PC-9 (cell line): ENCODE data around the gene MYH6. TPM values are rescaled to one million over a fixed set of nuclear protein-coding genes. Genes with fewer than 3 reads are reported as not detected.

Source experiments
- BruUV-seq: library from RNA; stranded (reverse); fragments of 400-500 nt; replicated peaks from 2 replicates; lab custom pipeline; 2021; lab: Mats Ljungman, UMichigan
- CTCF ChIA-PET: fragments of 300-600 bp; sonication (Branson Sonifier 250); formaldehyde crosslinking; loops from one replicate; lab custom pipeline; 2022; ENCODE audit warnings: antibody characterized with exemption; lab: Charles Lee
- POLR2A ChIA-PET: fragments of 300-600 bp; sonication (Branson Sonifier 250); formaldehyde crosslinking; loops from one replicate; lab custom pipeline; 2022; ENCODE audit warnings: antibody characterized with exemption; ENCODE audit not compliant: unreplicated experiment; lab: Charles Lee
- DNase-seq, 2 experiments: peaks; one replicate each; pipeline versions ENCODE4 v3.0.0 to v3.0.0-alpha.2; 2015 to 2022; ENCODE audit warnings: mixed read lengths in 1 of 2
- H2AFZ ChIP-seq: fragments of 200-600 bp; sonication (generic); 2 replicates; pipeline ENCODE4 v1.8.1; 2017; ENCODE audit warnings: antibody characterized with exemption
- H3F3A ChIP-seq: fragments of 200-600 bp; sonication (generic); 2 replicates; pipeline ENCODE4 v1.8.1; 2017; ENCODE audit warnings: antibody characterized with exemption, mild to moderate bottlenecking, low read depth; ENCODE audit not compliant: insufficient read depth
- H3K27ac ChIP-seq: fragments of 200-600 bp; sonication (generic); 2 replicates; pipeline ENCODE4 v1.6.1; 2016; ENCODE audit warnings: mixed run types
- H3K27me3 ChIP-seq: fragments of 200-600 bp; sonication (generic); 2 replicates; pipeline ENCODE4 v1.6.1; 2016; ENCODE audit warnings: low read depth, mixed run types; ENCODE audit not compliant: insufficient read depth
- H3K36me3 ChIP-seq: fragments of 200-600 bp; sonication (generic); 2 replicates; pipeline ENCODE4 v1.6.1; 2016; ENCODE audit warnings: low read depth, mixed run types
- H3K4me1 ChIP-seq: fragments of 200-600 bp; sonication (generic); replicated peaks from 2 replicates; pipeline ENCODE4 v1.6.1; 2016; ENCODE audit warnings: mixed run types; ENCODE audit not compliant: insufficient read depth
- H3K4me2 ChIP-seq: fragments of 200-600 bp; sonication (generic); 2 replicates; pipeline ENCODE4 v1.6.1; 2017; ENCODE audit warnings: mixed run types
- H3K4me3 ChIP-seq: fragments of 200-600 bp; sonication (generic); 2 replicates; pipeline ENCODE4 v1.6.1; 2016; ENCODE audit warnings: mixed run types
- H3K79me2 ChIP-seq: fragments of 200-600 bp; sonication (generic); 2 replicates; pipeline ENCODE4 v1.6.1; 2017; ENCODE audit warnings: low read depth, mixed run types
- H3K9me2 ChIP-seq: fragments of 200-600 bp; sonication (generic); 2 replicates; pipeline ENCODE4 v1.8.1; 2017; ENCODE audit warnings: mild to moderate bottlenecking; ENCODE audit not compliant: insufficient read depth
- H3K9me3 ChIP-seq: fragments of 200-600 bp; sonication (generic); 2 replicates; pipeline ENCODE4 v1.8.1; 2016; ENCODE audit warnings: low read depth; ENCODE audit not compliant: insufficient read depth
- H4K20me1 ChIP-seq: fragments of 200-600 bp; sonication (generic); 2 replicates; pipeline ENCODE4 v1.8.1; 2017; ENCODE audit not compliant: insufficient read depth
- CTCF ChIP-seq: fragments of 200-600 bp; sonication (generic); conservative IDR thresholded peaks from 2 replicates; pipeline ENCODE4 v1.6.1; 2017; ENCODE audit warnings: mixed run types, antibody characterized with exemption, mild to moderate bottlenecking, moderate library complexity
- EZH2 ChIP-seq: fragments of 200-600 bp; sonication (generic); IDR thresholded peaks from 2 replicates; pipeline ENCODE4 v1.8.0; 2017; ENCODE audit warnings: antibody characterized with exemption, low read depth
- intact Hi-C: fragments of 100-400 bp; cut with micrococcal nuclease; formaldehyde crosslinking; loops from one replicate; pipeline ENCODE4 v1.10.0; 2022; ENCODE audit not compliant: unreplicated experiment
- total RNA-seq: library from RNA; stranded (reverse); gene quantifications from 2 replicates; pipeline ENCODE4 v1.2.3, GENCODE V29; 2021

MYH6 gene
- total RNA-seq, 1 experiment from 2014 or later = not detected

- no peaks in the 10 kb centered on the region for H3K9me3 ChIP-seq
- BruUV-seq = no TSS peak
- no peaks in the 10 kb centered on the region for H3F3A ChIP-seq
- 0 out of 2 replicates have a peak, but pooled peaks have one; percentile 2 for TF ChIP-seq CTCF
- TF ChIP-seq EZH2 = no peak
- H3K9me2 ChIP-seq = no peaks in the 10 kb centered on the region
- H3K36me3 ChIP-seq = no peaks in the 10 kb centered on the region
- no peak overlapping the region for H2AFZ ChIP-seq
- H4K20me1 ChIP-seq = no peaks in the 10 kb centered on the region
- H3K27me3 ChIP-seq = peaks cover 78% of the 10 kb centered on the region
- no peak for DNase-seq
- H3K79me2 ChIP-seq = no peaks in the 10 kb centered on the region
- H3K4me3 ChIP-seq = no peak overlapping the region
- ChIA-PET POLR2A (no interaction called here), CTCF (interaction anchor here (0.5 to 1.1 kb wide), 3 partner anchors 55 to 342 kb away, joined by 3 to 6 read pairs (median 6); partner anchors contain the start of gene PABPN1)
- H3K4me1 ChIP-seq = no peaks in the 10 kb centered on the region
- H3K4me2 ChIP-seq = no peak overlapping the region
- intact Hi-C loops = loop anchor here (1.0 to 2.0 kb wide), 3 partner anchors 52 to 260 kb away; no protein-coding TSS in a partner anchor
- no peak overlapping the region for H3K27ac ChIP-seq
Measured at GRCh38 chr14:23380197-23380914, 27.7 kb downstream of the MYH6 start.

- ChIA-PET CTCF (interaction anchor here (0.5 to 1.1 kb wide), 2 partner anchors 54 to 341 kb away, joined by 3 to 6 read pairs; no protein-coding TSS in a partner anchor), POLR2A (no interaction called here)
- Histone ChIP-seq H2AFZ (no peak overlapping the region), H3K4me1 (no peaks in the 10 kb centered on the region), H4K20me1 (no peaks in the 10 kb centered on the region), H3K27ac (no peak overlapping the region), H3K4me2 (no peak overlapping the region), H3K4me3 (no peak overlapping the region), H3K9me2 (no peaks in the 10 kb centered on the region), H3K9me3 (no peaks in the 10 kb centered on the region), H3F3A (no peaks in the 10 kb centered on the region), H3K79me2 (no peaks in the 10 kb centered on the region), H3K36me3 (no peaks in the 10 kb centered on the region), H3K27me3 (peaks cover 78% of the 10 kb centered on the region)
- no TSS peak for BruUV-seq
- peak in 1 of 2 experiments; percentile 65 for DNase-seq
- TF ChIP-seq CTCF (peak; percentile 82), EZH2 (no peak)
- intact Hi-C loops = loop anchor here (1.0 to 2.0 kb wide), 3 partner anchors 51 to 259 kb away; no protein-coding TSS in a partner anchor
Measured at GRCh38 chr14:23379366-23380196, 28.5 kb downstream of the MYH6 start.

GRCh38 chr14:23378612-23379220 is 29.4 kb downstream of the MYH6 start:
- no peak overlapping the region for H2AFZ ChIP-seq
- no peaks in the 10 kb centered on the region for H3K4me1 ChIP-seq
- no peak for DNase-seq
- POLR2A ChIA-PET = no interaction called here
- no TSS peak for BruUV-seq
- no peaks in the 10 kb centered on the region for H3K9me2 ChIP-seq
- H3K4me2 ChIP-seq = no peak overlapping the region
- no peaks in the 10 kb centered on the region for H3K9me3 ChIP-seq
- H3F3A ChIP-seq = no peaks in the 10 kb centered on the region
- peaks cover 77% of the 10 kb centered on the region for H3K27me3 ChIP-seq
- no peaks in the 10 kb centered on the region for H3K36me3 ChIP-seq
- H3K79me2 ChIP-seq = no peaks in the 10 kb centered on the region
- intact Hi-C loops = no loop called here
- no peaks in the 10 kb centered on the region for H4K20me1 ChIP-seq
- H3K27ac ChIP-seq = no peak overlapping the region
- TF ChIP-seq CTCF (no peak), EZH2 (no peak)
- CTCF ChIA-PET = no interaction called here
- no peak overlapping the region for H3K4me3 ChIP-seq
